HCT116 (cell line): ENCODE measurements around the gene KLHL22. TPM values are rescaled to one million over a fixed set of nuclear protein-coding genes. Genes with fewer than 3 reads are reported as not detected.

Experiments used
- ATAC-seq: fragments of 200-7000 bp; cut with Tn5 transposase; 2 replicates; pipeline ENCODE4 v1.9.1; 2020; ENCODE audit warnings: mild to moderate bottlenecking, moderate library complexity
- BruUV-seq: library from RNA; stranded (reverse); fragments of 400-500 nt; replicated peaks from 2 replicates; lab custom pipeline; 2021; lab: Mats Ljungman, UMichigan
- CTCF ChIA-PET: fragments of 300-600 bp; sonication (Branson Sonifier 250); formaldehyde crosslinking; loops from one replicate; lab custom pipeline; 2021; ENCODE audit warnings: antibody characterized with exemption; lab: Charles Lee
- POLR2A ChIA-PET: fragments of 300-600, 350-600 bp; sonication (Branson Sonifier 250); formaldehyde crosslinking; loops from one replicate; lab custom pipeline; 2021; ENCODE audit warnings: antibody characterized with exemption; lab: Charles Lee
- RAD21 ChIA-PET, 2 experiments: fragments of 300-600 bp; sonication (Branson Sonifier 250); formaldehyde crosslinking; loops; one replicate each; lab custom pipeline; 2023; ENCODE audit warnings: low total read pairs in 2 of 2; ENCODE audit not compliant: uncharacterized antibody in 2 of 2, unreplicated experiment in 2 of 2, low non-redundant PET in 1 of 2; lab: Charles Lee
- DNase-seq: peaks from one replicate; pipeline ENCODE4 v3.0.0-alpha.2; 2010; ENCODE audit warnings: low read depth, low spot score
- H2AFZ ChIP-seq: fragments of 200-600 bp; shearing (Covaris generic), sonication (generic); 2 replicates; pipeline ENCODE4 v1.6.1; 2017; ENCODE audit warnings: low read depth, mixed run types, mixed read lengths, antibody characterized with exemption, low read length; ENCODE audit not compliant: poor library complexity, severe bottlenecking
- H3K27ac ChIP-seq: 2 replicates; pipeline ENCODE4 v1.5.1; 2012; ENCODE audit warnings: low read depth, low read length
- H3K27me3 ChIP-seq: fragments of 200-600 bp; sonication (generic); 2 replicates; pipeline ENCODE4 v1.6.1; 2016; ENCODE audit warnings: mixed run types, low read length, mixed read lengths; ENCODE audit not compliant: insufficient read depth
- H3K36me3 ChIP-seq, 2 experiments: fragments of 200-500 bp in 1 of 2; fragments of 200-600 bp in 1 of 2; sonication (Bioruptor generic) in 1 of 2; sonication (generic) in 1 of 2; 2 replicates each; pipeline versions ENCODE4 v1.5.1 to v1.6.1; 2014 to 2016; ENCODE audit warnings: low read length in 2 of 2, inconsistent platforms in 1 of 2, mixed read lengths in 1 of 2, mixed run types in 1 of 2; ENCODE audit not compliant: insufficient read depth in 2 of 2, control insufficient read depth in 1 of 2
- H3K4me1 ChIP-seq, 2 experiments: fragments of 200-600 bp in 1 of 2; sonication (generic) in 1 of 2; 2 replicates each; pipeline versions ENCODE4 v1.5.1 to v1.6.1; 2012 to 2017; ENCODE audit warnings: low read length in 2 of 2, inconsistent platforms in 1 of 2, mild to moderate bottlenecking in 1 of 2, mixed read lengths in 1 of 2, mixed run types in 1 of 2, moderate library complexity in 1 of 2; ENCODE audit not compliant: insufficient read depth in 2 of 2, control insufficient read depth in 1 of 2
- H3K4me2 ChIP-seq: fragments of 200-600 bp; sonication (generic); 2 replicates; pipeline ENCODE4 v1.6.1; 2017; ENCODE audit warnings: mixed run types, low read length, mixed read lengths
- H3K4me3 ChIP-seq, 2 experiments: fragments of 200-600 bp in 1 of 2; sonication (generic) in 1 of 2; replicated peaks in 1 of 2; 2 replicates each; pipeline ENCODE4 v1.5.1; 2011 to 2016; ENCODE audit warnings: low read length in 2 of 2, control low read depth in 1 of 2, low read depth in 1 of 2, mild to moderate bottlenecking in 1 of 2, mixed read lengths in 1 of 2, mixed run types in 1 of 2
- H3K79me2 ChIP-seq: fragments of 200-600 bp; sonication (generic); 2 replicates; pipeline ENCODE4 v1.6.1; 2017; ENCODE audit warnings: mild to moderate bottlenecking, mixed run types, low read length, moderate library complexity, mixed read lengths; ENCODE audit not compliant: insufficient read depth
- H3K9ac ChIP-seq: fragments of 200-600 bp; sonication (generic); 2 replicates; pipeline ENCODE4 v1.6.1; 2016; ENCODE audit warnings: low read length, mixed read lengths
- H3K9me2 ChIP-seq: fragments of 200-600 bp; sonication (generic), shearing (Covaris generic); 2 replicates; pipeline ENCODE4 v1.6.1; 2017; ENCODE audit warnings: mixed run types, mild to moderate bottlenecking, moderate library complexity; ENCODE audit not compliant: insufficient read depth
- H3K9me3 ChIP-seq, 2 experiments: fragments of 200-500 bp in 1 of 2; fragments of 200-600 bp in 1 of 2; sonication (Bioruptor generic) in 1 of 2; sonication (generic) in 1 of 2; 2 replicates each; pipeline ENCODE4 v1.6.1; 2014 to 2017; ENCODE audit warnings: low read length in 2 of 2, mixed read lengths in 2 of 2, inconsistent platforms in 1 of 2, low read depth in 1 of 2, mild to moderate bottlenecking in 1 of 2, mixed run types in 1 of 2, moderate library complexity in 1 of 2; ENCODE audit not compliant: control insufficient read depth in 1 of 2, insufficient read depth in 1 of 2
- H4K20me1 ChIP-seq: fragments of 200-600 bp; sonication (generic), shearing (Covaris generic); 2 replicates; pipeline ENCODE4 v1.6.1; 2017; ENCODE audit warnings: mixed run types, mild to moderate bottlenecking, moderate library complexity; ENCODE audit not compliant: insufficient read depth
- CEBPB ChIP-seq: IDR thresholded peaks from 2 replicates; pipeline ENCODE4 v1.6.1; 2012; ENCODE audit warnings: low read depth
- EZH2 ChIP-seq: fragments of 200-600 bp; sonication (generic); IDR thresholded peaks from 2 replicates; pipeline ENCODE4 v1.6.1; 2017; ENCODE audit warnings: antibody characterized with exemption, mixed run types
- SRF ChIP-seq: IDR thresholded peaks from 2 replicates; pipeline ENCODE4 v1.6.1; 2012; ENCODE audit warnings: low read depth
- TCF7L2 ChIP-seq: IDR thresholded peaks from 2 replicates; pipeline ENCODE4 v1.7.0; 2011; ENCODE audit warnings: borderline replicate concordance, inconsistent platforms; ENCODE audit not compliant: insufficient read depth, insufficient read length; ENCODE audit errors: extremely low read depth
- ZFX ChIP-seq: fragments of 450-650 bp; IDR thresholded peaks from 2 replicates; pipeline ENCODE4 v1.6.1; 2017
- ZNF274 ChIP-seq: fragments of 200-500 bp; sonication (Bioruptor generic); IDR thresholded peaks from 2 replicates; pipeline ENCODE4 v1.6.1; 2014; ENCODE audit warnings: mild to moderate bottlenecking, low read depth, low read length, inconsistent platforms
- intact Hi-C: fragments of 100-400 bp; cut with micrococcal nuclease; formaldehyde crosslinking; loops from 2 replicates; pipeline ENCODE4 v1.10.0; 2022
- total RNA-seq: library from RNA; stranded (reverse); gene quantifications from one replicate; pipeline ENCODE4 v1.2.1, GENCODE V29; 2021; ENCODE audit not compliant: unreplicated experiment
- TF ChIP-seq, protein P1 (sequence below): IDR thresholded peaks from 2 replicates; pipeline ENCODE4 v1.6.1; 2011; ENCODE audit warnings: mild to moderate bottlenecking, low read length, moderate library complexity; ENCODE audit not compliant: insufficient replicate concordance; ENCODE audit errors: extremely low read depth
- TF ChIP-seq, protein P2 (sequence below): IDR thresholded peaks from 2 replicates; pipeline ENCODE4 v1.6.1; 2012
- TF ChIP-seq, protein P3 (sequence below), 3 experiments: fragments of 200-600 bp in 1 of 3; sonication (generic) in 1 of 3; IDR thresholded peaks in 2 of 3; conservative IDR thresholded peaks in 1 of 3; 2 replicates each; pipeline ENCODE4 v1.5.1; 2012 to 2017; ENCODE audit warnings: low read depth in 2 of 3, low read length in 2 of 3, antibody characterized with exemption in 1 of 3, borderline replicate concordance in 1 of 3, control low read depth in 1 of 3, mild to moderate bottlenecking in 1 of 3, mixed read lengths in 1 of 3, mixed run types in 1 of 3, moderate library complexity in 1 of 3; ENCODE audit not compliant: insufficient read depth in 1 of 3

The KLHL22 gene
- total RNA-seq, 1 experiment from 2014 or later: 16.4 TPM

DNA sequence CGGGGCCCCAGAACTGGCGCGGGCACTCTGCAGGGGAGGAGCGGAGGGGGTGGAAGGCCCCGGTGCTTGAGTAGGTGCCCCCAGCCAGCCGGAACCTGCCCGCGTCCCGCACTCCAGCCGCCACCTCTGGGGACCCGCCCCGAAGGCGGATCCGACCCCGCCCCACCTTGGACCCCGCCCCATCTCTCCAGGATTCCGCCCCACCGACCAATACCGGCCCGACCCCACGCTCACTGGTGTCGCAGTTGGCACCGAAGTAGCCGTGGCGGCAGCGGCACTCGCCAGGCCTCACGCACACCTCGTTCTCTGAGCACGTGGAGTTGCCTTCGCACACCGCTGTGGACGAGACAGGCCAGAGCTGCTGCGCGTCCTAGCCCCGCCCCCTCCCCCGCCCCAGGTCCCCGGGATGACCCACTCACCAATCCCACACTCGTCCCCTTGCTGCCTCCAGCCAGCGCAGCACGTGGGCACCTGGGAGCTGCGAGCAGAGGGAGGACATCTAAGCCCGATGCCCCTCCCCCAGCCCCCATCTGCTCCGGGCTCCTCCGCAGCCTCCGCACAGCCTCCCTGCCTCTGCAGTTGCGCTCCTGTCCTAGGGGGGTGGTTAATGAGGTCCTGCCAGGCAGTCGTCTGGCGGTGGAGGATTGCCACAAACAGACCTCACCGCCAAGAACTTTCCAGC is 63.9 kb downstream of the KLHL22 start:
- TF ChIP-seq, protein P1, sequence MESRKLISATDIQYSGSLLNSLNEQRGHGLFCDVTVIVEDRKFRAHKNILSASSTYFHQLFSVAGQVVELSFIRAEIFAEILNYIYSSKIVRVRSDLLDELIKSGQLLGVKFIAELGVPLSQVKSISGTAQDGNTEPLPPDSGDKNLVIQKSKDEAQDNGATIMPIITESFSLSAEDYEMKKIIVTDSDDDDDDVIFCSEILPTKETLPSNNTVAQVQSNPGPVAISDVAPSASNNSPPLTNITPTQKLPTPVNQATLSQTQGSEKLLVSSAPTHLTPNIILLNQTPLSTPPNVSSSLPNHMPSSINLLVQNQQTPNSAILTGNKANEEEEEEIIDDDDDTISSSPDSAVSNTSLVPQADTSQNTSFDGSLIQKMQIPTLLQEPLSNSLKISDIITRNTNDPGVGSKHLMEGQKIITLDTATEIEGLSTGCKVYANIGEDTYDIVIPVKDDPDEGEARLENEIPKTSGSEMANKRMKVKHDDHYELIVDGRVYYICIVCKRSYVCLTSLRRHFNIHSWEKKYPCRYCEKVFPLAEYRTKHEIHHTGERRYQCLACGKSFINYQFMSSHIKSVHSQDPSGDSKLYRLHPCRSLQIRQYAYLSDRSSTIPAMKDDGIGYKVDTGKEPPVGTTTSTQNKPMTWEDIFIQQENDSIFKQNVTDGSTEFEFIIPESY: no peak
- TF ChIP-seq ZFX: 0 out of 2 replicates have a peak, but pooled peaks have one; percentile 5
- DNase-seq (no peak), ATAC-seq (peak; percentile 31)
- Histone ChIP-seq H3K4me2 (peak overlapping the region; percentile 90), H3K27ac (peak overlapping the region; percentile 3; the same call in 1 of the 2 replicates), H3K36me3 (no peaks in the 10 kb centered on the region), H3K4me1 (peaks cover 16 to 35% of the 10 kb centered on the region in 2 experiments), H3K79me2 (no peaks in the 10 kb centered on the region), H3K9me3 (no peaks in the 10 kb centered on the region), H3K4me3 (peak overlapping the region; percentile 33 to 52), H2AFZ (no peak overlapping the region), H4K20me1 (no peaks in the 10 kb centered on the region), H3K27me3 (no peaks in the 10 kb centered on the region), H3K9me2 (no peaks in the 10 kb centered on the region), H3K9ac (peak overlapping the region; percentile 40; the same call in 1 of the 2 replicates)
- intact Hi-C loops: loop anchor here (1.0 kb wide), 1 partner anchor 25 kb away; no protein-coding TSS in a partner anchor
- ChIA-PET POLR2A (no interaction called here), RAD21 (no interaction called here), CTCF (no interaction called here)
- BruUV-seq: no TSS peak

DNA sequence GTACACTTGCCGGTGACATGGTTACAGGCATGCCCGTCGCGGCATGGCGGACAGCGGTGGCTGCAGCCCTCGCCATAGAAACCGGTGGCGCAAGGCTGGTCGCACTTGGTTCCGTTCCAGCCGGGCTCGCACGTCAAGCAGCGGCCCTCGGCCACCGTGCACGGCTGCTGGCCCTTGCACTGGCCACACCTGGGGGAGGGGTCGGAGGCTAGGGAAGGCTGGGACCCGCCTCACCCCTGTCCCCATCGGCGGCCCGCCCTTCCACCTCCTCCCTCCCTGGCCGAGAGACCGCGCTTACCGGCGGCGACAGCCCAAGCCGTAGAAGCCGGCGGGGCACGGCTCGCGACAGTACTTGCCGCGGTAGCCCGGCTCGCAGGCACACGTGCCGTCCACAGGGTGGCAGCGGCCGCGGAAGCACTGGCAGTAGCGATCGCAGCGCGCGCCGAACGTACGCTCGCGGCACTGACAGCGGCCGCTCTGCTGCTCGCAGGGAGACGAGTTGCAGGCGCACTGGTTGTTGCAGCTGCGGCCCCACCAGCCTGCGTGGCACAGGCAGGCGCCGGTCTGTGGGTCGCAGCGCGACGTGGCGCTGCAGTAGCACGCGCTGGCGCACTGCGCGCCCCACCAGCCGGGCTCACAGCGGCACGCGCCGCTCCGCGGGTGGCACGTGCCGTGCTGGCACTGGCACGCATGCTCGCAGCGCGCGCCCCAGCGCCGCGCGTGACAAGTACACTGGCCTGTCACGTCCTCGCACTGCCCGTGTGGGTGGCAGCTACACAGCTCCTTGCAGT is 64.7 kb downstream of the KLHL22 start:
- H4K20me1 ChIP-seq: no peaks in the 10 kb centered on the region
- DNase-seq: peak; percentile 33
- BruUV-seq: no TSS peak
- H3K27ac ChIP-seq: peak overlapping the region; percentile 3; the same call in 1 of the 2 replicates
- H3K36me3 ChIP-seq: no peaks in the 10 kb centered on the region
- no peaks in the 10 kb centered on the region for H3K27me3 ChIP-seq
- H3K9ac ChIP-seq: peak overlapping the region; percentile 40
- ChIA-PET POLR2A (no interaction called here), CTCF (no interaction called here), RAD21 (no interaction called here)
- H3K9me2 ChIP-seq: no peaks in the 10 kb centered on the region
- H3K4me2 ChIP-seq: peak overlapping the region; percentile 90
- no peaks in the 10 kb centered on the region for H3K79me2 ChIP-seq
- intact Hi-C loops: loop anchor here (1.0 kb wide), 1 partner anchor 25 kb away; no protein-coding TSS in a partner anchor
- no peaks in the 10 kb centered on the region for H3K9me3 ChIP-seq
- peak; percentile 84 for ATAC-seq
- peak overlapping the region; percentile 33 to 52 for H3K4me3 ChIP-seq
- no peak overlapping the region for H2AFZ ChIP-seq
- peaks cover 16 to 35% of the 10 kb centered on the region in 2 experiments for H3K4me1 ChIP-seq
- TF ChIP-seq CEBPB (no peak), ZNF274 (no peak), SRF (no peak), TCF7L2 (peak; percentile 19), EZH2 (no peak)
- TF ChIP-seq, protein P2, sequence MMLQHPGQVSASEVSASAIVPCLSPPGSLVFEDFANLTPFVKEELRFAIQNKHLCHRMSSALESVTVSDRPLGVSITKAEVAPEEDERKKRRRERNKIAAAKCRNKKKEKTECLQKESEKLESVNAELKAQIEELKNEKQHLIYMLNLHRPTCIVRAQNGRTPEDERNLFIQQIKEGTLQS: no peak
- TF ChIP-seq, protein P1: no peak
- TF ChIP-seq, protein P3, sequence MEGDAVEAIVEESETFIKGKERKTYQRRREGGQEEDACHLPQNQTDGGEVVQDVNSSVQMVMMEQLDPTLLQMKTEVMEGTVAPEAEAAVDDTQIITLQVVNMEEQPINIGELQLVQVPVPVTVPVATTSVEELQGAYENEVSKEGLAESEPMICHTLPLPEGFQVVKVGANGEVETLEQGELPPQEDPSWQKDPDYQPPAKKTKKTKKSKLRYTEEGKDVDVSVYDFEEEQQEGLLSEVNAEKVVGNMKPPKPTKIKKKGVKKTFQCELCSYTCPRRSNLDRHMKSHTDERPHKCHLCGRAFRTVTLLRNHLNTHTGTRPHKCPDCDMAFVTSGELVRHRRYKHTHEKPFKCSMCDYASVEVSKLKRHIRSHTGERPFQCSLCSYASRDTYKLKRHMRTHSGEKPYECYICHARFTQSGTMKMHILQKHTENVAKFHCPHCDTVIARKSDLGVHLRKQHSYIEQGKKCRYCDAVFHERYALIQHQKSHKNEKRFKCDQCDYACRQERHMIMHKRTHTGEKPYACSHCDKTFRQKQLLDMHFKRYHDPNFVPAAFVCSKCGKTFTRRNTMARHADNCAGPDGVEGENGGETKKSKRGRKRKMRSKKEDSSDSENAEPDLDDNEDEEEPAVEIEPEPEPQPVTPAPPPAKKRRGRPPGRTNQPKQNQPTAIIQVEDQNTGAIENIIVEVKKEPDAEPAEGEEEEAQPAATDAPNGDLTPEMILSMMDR (IDR thresholded peaks at IDR 0.05 in 2 of 3, conservative IDR thresholded peaks at IDR 0.05 in 1 of 3; ENCODE audit: borderline replicate concordance in 1 of 3, insufficient read depth in 1 of 3, low read depth in 2 of 3, low read length in 2 of 3): peak; percentile 12 to 57 (median 44); a peak in 4 of 6 replicates
